PC-9 (cell line): ENCODE results near the gene C1orf21.

Source experiments
- CTCF ChIP-seq: fragments of 200-600 bp; sonication (generic); conservative IDR thresholded peaks from 2 replicates; pipeline ENCODE4 v1.6.1; 2017; ENCODE audit warnings: mixed run types, antibody characterized with exemption, mild to moderate bottlenecking, moderate library complexity
- EZH2 ChIP-seq: fragments of 200-600 bp; sonication (generic); IDR thresholded peaks from 2 replicates; pipeline ENCODE4 v1.8.0; 2017; ENCODE audit warnings: antibody characterized with exemption, low read depth

- TF ChIP-seq CTCF (no peak), EZH2 (no peak)
These were observed 261.5 kb downstream of the C1orf21 start for GRCh38 chr1:184648160-184648855.
